Measurements from ENCODE around the gene ETS2.

ETS2 gene

GRCh38 chr21:38864964-38865363, 59.2 kb downstream of the ETS2 start:
- Histone ChIP-seq H3K9me3 (ENCODE audit: severe bottlenecking) (no peaks in the 10 kb centered on the region), H3K4me1 (ENCODE audit: insufficient read depth, poor library complexity, severe bottlenecking) (no peaks in the 10 kb centered on the region), H3K27me3 (ENCODE audit: insufficient read depth, poor library complexity, severe bottlenecking) (no peaks in the 10 kb centered on the region), H3K27ac (ENCODE audit: poor library complexity, severe bottlenecking) (no peak overlapping the region), H3K4me3 (ENCODE audit: severe bottlenecking) (no peak overlapping the region), H3K36me3 (ENCODE audit: low read depth) (no peaks in the 10 kb centered on the region)
- DNase-seq (ENCODE audit: low spot score) (no peak), ATAC-seq (ENCODE audit: low read depth) (no peak)
- TF ChIP-seq, protein P1, sequence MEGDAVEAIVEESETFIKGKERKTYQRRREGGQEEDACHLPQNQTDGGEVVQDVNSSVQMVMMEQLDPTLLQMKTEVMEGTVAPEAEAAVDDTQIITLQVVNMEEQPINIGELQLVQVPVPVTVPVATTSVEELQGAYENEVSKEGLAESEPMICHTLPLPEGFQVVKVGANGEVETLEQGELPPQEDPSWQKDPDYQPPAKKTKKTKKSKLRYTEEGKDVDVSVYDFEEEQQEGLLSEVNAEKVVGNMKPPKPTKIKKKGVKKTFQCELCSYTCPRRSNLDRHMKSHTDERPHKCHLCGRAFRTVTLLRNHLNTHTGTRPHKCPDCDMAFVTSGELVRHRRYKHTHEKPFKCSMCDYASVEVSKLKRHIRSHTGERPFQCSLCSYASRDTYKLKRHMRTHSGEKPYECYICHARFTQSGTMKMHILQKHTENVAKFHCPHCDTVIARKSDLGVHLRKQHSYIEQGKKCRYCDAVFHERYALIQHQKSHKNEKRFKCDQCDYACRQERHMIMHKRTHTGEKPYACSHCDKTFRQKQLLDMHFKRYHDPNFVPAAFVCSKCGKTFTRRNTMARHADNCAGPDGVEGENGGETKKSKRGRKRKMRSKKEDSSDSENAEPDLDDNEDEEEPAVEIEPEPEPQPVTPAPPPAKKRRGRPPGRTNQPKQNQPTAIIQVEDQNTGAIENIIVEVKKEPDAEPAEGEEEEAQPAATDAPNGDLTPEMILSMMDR (IDR thresholded peaks at IDR 0.05; ENCODE audit: poor library complexity, severe bottlenecking) = no peak

- H3K4me1 ChIP-seq (ENCODE audit: insufficient read depth, poor library complexity, severe bottlenecking) = no peaks in the 10 kb centered on the region
- DNase-seq (ENCODE audit: low spot score) (no peak), ATAC-seq (ENCODE audit: low read depth) (no peak)
- H3K9me3 ChIP-seq (ENCODE audit: severe bottlenecking) = no peaks in the 10 kb centered on the region
- H3K36me3 ChIP-seq (ENCODE audit: low read depth) = no peaks in the 10 kb centered on the region
- H3K4me3 ChIP-seq (ENCODE audit: severe bottlenecking) = no peak overlapping the region
- no peak overlapping the region for H3K27ac ChIP-seq (ENCODE audit: poor library complexity, severe bottlenecking)
- no peaks in the 10 kb centered on the region for H3K27me3 ChIP-seq (ENCODE audit: insufficient read depth, poor library complexity, severe bottlenecking)
- TF ChIP-seq, protein P1 (IDR thresholded peaks at IDR 0.05; ENCODE audit: poor library complexity, severe bottlenecking) = no peak
Observed at GRCh38 chr21:38869196-38869595, 63.5 kb downstream of the ETS2 start.

DNA sequence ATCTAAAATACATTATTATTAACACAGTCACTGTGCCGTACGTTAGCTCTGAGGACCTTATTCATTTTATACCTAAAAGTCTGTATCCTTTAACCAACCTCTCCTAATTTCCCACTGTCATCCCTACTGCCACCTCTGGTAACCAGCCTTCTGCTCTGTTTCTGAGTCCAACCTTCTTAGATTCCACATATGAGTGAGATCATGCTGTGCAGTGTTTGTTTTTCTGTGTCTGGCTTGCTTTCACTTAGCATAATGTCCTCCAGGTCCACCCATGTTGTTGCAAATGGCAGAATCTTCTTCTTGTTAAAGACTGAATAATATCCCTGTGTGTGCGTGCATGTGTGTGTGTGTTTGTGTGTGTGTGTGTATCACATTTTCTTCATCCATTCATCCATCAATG, 64.2 kb downstream of the ETS2 start:
- ATAC-seq (ENCODE audit: low read depth) (no peak), DNase-seq (ENCODE audit: low spot score) (no peak)
- H3K4me3 ChIP-seq (ENCODE audit: severe bottlenecking) = no peak overlapping the region
- no peak overlapping the region for H3K27ac ChIP-seq (ENCODE audit: poor library complexity, severe bottlenecking)
- no peaks in the 10 kb centered on the region for H3K36me3 ChIP-seq (ENCODE audit: low read depth)
- H3K9me3 ChIP-seq (ENCODE audit: severe bottlenecking) = no peaks in the 10 kb centered on the region
- TF ChIP-seq, protein P1 (IDR thresholded peaks at IDR 0.05; ENCODE audit: poor library complexity, severe bottlenecking) = no peak
- H3K27me3 ChIP-seq (ENCODE audit: insufficient read depth, poor library complexity, severe bottlenecking) = no peaks in the 10 kb centered on the region
- H3K4me1 ChIP-seq (ENCODE audit: insufficient read depth, poor library complexity, severe bottlenecking) = no peaks in the 10 kb centered on the region
